Measurements from ENCODE around the gene SAA2. TPM values are rescaled to one million over a fixed set of nuclear protein-coding genes. Genes with fewer than 3 reads are reported as not detected.
A peak's percentile ranks its signal among the peaks of the same experiment; 100 is the strongest.
"Not testable (repeated sequence)": the region's sequence is repeated elsewhere in the genome, so short reads cannot be mapped to it uniquely, and the experiment has no call there.

SAA2 gene
- total RNA-seq, 1 donor from 2014 or later = 4.2 TPM

DNA sequence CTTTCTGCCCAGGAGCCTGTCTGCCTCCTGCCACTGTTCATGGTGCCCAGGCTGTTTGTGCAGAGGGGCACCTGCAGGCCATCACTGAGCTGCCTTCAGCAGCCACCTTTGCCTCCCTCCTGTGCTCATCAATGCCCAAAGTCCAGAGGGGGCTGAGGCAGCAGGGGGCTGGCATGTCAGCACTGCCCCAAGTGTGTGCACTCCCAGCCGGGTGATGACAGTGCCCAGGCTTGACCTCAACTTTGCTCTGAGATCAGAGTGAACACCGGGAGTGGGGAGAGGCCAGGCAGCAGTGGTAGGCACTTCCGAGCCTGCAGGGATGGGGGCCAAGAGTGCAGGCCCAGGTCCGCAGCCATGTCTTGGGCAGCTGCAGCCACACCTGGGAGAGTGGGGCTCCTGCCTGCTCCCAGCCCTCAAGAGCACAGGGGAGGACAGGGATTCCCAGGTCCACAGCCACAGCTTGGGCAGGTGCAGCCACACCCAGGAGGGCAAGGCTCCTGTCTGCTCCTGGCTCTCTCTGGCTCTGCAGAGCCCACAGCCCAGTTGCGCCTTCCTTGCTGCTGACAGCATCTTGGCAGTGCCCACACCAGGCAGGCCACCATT, 27.1 kb downstream of the SAA2 start:
- Histone ChIP-seq H3K27ac (no peak overlapping the region), H3K36me3 (no peaks in the 10 kb centered on the region), H3K4me3 (no peak overlapping the region), H3K4me1 (no peaks in the 10 kb centered on the region), H3K27me3 (no peaks in the 10 kb centered on the region), H3K9me3 (no peaks in the 10 kb centered on the region)
- peak; percentile 43 for ATAC-seq
- intact Hi-C loops (cut with DNase I) = no loop called here
- TF ChIP-seq, protein P1, sequence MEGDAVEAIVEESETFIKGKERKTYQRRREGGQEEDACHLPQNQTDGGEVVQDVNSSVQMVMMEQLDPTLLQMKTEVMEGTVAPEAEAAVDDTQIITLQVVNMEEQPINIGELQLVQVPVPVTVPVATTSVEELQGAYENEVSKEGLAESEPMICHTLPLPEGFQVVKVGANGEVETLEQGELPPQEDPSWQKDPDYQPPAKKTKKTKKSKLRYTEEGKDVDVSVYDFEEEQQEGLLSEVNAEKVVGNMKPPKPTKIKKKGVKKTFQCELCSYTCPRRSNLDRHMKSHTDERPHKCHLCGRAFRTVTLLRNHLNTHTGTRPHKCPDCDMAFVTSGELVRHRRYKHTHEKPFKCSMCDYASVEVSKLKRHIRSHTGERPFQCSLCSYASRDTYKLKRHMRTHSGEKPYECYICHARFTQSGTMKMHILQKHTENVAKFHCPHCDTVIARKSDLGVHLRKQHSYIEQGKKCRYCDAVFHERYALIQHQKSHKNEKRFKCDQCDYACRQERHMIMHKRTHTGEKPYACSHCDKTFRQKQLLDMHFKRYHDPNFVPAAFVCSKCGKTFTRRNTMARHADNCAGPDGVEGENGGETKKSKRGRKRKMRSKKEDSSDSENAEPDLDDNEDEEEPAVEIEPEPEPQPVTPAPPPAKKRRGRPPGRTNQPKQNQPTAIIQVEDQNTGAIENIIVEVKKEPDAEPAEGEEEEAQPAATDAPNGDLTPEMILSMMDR (IDR thresholded peaks at IDR 0.05) = no peak
- DNase-seq = no peak

DNA sequence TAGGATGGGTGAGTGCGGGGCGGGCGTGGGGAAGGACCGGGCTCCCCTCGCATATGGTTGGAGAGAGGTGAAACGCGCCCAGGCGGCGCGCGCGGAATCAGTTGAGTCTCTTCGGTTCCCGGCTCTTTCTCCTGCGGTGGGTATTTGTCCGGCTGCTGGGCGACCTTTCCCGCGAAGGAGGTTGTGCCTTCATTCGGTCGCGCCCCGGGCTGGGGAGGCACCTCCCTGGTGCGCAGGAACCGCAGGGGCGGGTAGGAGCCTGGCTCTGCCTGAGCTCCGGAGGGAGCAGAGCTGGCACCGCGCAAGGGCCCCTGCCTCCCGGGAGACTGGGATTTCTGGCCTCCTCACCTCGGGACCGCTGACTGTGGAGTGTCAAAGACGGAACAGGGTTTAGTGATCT, 39.4 kb downstream of the SAA2 start:
- TF ChIP-seq, protein P1 (IDR thresholded peaks at IDR 0.05) = no peak
- DNase-seq (no peak), ATAC-seq (no peak)
- no peaks in the 10 kb centered on the region for H3K9me3 ChIP-seq
- intact Hi-C loops (cut with DNase I) = no loop called here
- no peak overlapping the region for H3K4me3 ChIP-seq
- H3K36me3 ChIP-seq = no peaks in the 10 kb centered on the region
- peaks cover 7% of the 10 kb centered on the region for H3K27me3 ChIP-seq
- no peak overlapping the region for H3K27ac ChIP-seq
- no peaks in the 10 kb centered on the region for H3K4me1 ChIP-seq

DNA sequence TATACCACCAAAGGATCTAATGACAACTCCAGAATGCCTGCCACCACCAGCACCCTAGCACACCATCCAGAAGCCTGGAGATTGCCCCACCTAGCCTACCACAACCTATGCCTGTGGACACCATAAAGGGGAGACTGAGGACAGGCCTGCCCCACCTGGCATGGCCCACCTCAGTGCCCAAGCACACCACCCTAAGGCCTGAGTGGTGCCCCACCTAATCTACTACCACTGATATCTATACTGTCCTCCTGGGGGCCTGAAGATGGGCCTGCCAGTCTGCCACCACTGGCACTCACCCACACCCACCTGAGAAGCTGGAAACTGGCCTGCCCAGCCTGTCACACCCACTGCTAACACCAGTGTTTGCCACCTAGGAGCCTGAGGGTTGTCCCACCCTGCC, 43.7 kb downstream of the SAA2 start:
- peak; percentile 48 for ATAC-seq
- Histone ChIP-seq H3K4me1 (no peaks in the 10 kb centered on the region), H3K27me3 (peaks cover 7% of the 10 kb centered on the region), H3K36me3 (no peaks in the 10 kb centered on the region), H3K27ac (no peak overlapping the region), H3K4me3 (no peak overlapping the region), H3K9me3 (no peaks in the 10 kb centered on the region)
- intact Hi-C loops (cut with DNase I) = no loop called here
- TF ChIP-seq, protein P1 (IDR thresholded peaks at IDR 0.05) = no peak
- no peak for DNase-seq

DNA sequence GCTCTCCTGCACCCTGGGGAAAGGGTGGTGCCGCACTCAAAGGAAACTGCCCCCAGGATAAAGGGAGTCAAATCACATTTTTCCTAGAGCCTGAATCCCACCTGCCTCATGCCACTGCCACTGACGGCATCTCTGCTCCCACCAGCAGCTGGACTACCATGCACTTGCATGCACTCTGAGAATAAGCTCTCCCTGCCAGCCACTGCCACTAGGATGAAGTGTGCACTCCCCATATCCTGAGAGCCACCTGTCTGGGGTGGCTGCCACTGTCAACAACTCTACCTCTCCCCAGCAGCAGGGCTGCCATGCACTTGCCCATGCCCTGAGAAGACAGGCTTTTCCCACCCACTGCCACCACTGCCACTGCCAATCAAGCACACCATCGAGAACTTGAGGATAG, 44.2 kb downstream of the SAA2 start:
- TF ChIP-seq, protein P1 (IDR thresholded peaks at IDR 0.05) = no peak
- ATAC-seq (peak; percentile 34), DNase-seq (no peak)
- Histone ChIP-seq H3K4me1 (no peaks in the 10 kb centered on the region), H3K4me3 (no peak overlapping the region), H3K9me3 (no peaks in the 10 kb centered on the region), H3K27ac (no peak overlapping the region), H3K36me3 (no peaks in the 10 kb centered on the region), H3K27me3 (peaks cover 4% of the 10 kb centered on the region)
- intact Hi-C loops (cut with DNase I) = no loop called here

DNA sequence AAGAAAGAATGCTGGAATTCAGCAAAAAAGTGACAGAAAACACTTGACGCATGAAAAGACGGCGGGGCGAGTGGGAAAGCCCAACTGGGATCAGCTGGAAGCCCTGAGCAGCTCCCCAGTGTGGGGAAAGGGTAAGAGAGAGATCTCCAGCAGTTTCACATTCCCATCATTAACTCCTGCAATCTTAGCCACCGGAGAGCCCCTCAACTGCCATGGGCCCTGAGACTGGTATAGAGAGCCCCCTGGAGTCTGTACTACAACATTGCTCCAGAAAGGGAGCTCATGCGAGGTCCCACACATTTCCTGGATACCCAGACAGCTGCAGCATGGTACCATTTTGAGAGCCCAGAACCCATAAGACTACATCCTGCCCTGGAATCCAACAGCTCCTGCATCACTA, 44.7 kb downstream of the SAA2 start:
- no peak for DNase-seq
- H3K36me3 ChIP-seq = no peaks in the 10 kb centered on the region
- intact Hi-C loops (cut with DNase I) = no loop called here
- no peaks in the 10 kb centered on the region for H3K27me3 ChIP-seq
- H3K9me3 ChIP-seq = no peaks in the 10 kb centered on the region
- peak; percentile 84 for ATAC-seq
- H3K4me1 ChIP-seq = no peaks in the 10 kb centered on the region
- H3K27ac ChIP-seq = no peak overlapping the region
- H3K4me3 ChIP-seq = no peak overlapping the region
- TF ChIP-seq, protein P1 (IDR thresholded peaks at IDR 0.05) = peak; percentile 35

DNA sequence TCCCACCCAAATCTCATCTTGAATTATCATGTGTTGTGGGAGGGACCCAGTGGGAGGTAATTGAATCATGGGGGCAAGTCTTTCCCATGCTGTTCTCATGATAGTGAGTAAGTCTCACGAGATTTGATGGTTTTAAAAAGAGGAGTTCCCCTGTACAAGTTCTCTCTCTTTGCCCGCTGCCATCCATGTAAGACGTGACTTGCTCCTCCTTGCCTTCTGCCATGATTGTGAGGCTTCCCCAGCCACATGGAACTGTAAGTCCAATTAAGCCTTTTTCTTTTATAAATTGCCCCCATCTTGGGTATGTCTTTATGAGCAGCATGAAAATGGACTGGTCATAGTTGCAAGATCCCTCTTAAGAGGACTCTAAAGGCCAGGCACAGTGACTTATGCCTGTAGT, 50.7 kb downstream of the SAA2 start:
- intact Hi-C loops (cut with DNase I) = not testable (repeated sequence)

More for the DNA sequence above, 50.7 kb downstream of the SAA2 start:
- H3K4me1 ChIP-seq, H3K27ac ChIP-seq, H3K36me3 ChIP-seq, H3K9me3 ChIP-seq, DNase-seq, ATAC-seq, H3K27me3 ChIP-seq, H3K4me3 ChIP-seq: not testable (repeated sequence)

Measured in upper lobe of right lung (tissue), 1 donor.